ENCODE data around the gene MAP4K3. TPM values are rescaled to one million over a fixed set of nuclear protein-coding genes. Genes with fewer than 3 reads are reported as not detected.

The MAP4K3 gene
- total and polyA plus RNA-seq, 2 of the 8 experiments (the other 6 are each of a cell fraction or from before 2014, with no cell fraction given) = 11.4 to 63.0 TPM

DNA sequence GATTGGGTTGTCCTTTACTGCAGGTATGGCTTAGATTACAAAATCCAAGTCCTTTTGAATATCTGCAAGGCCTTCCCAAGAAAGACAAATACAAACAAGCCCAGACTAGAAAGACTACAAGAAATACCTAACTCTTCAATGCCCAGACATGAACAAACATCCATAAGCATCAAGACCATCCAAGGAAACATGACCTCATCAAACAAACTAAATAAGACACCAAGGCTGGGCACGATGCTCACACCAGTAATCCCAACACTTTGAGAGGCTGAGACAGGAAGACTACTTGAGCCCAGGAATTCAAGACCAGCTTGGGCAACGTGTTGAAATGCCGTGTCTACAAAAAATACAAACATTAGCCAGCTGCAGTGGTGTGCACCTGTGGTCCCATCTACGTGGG, 31.7 kb downstream of the MAP4K3 start:
- Histone ChIP-seq H3K9ac (replicated peaks in 1 of 4; ENCODE audit: extremely low read depth in 1 of 4, low read depth in 3 of 4, low read length in 3 of 4) (no peak overlapping the region), H3K79me1 (ENCODE audit: low read depth, low read length) (peaks cover 4% of the 10 kb centered on the region), H4K91ac (replicated peaks; ENCODE audit: insufficient read length, low read length) (no peak overlapping the region), H3K36me3 (ENCODE audit: control insufficient read depth in 2 of 4, insufficient read depth in 4 of 4, low read length in 3 of 4) (no peaks in the 10 kb centered on the region), H4K5ac (ENCODE audit: insufficient read length, low read depth, low read length) (no peak overlapping the region), H3K18ac (ENCODE audit: extremely low read depth, low read length) (no peak overlapping the region), H2AK5ac (ENCODE audit: low read depth, low read length) (no peak overlapping the region), H3K4me3 (ENCODE audit: extremely low read depth in 1 of 4, insufficient read depth in 2 of 4, low read depth in 3 of 4, low read length in 4 of 4) (no peak overlapping the region), H3K23me2 (ENCODE audit: low read depth, low read length) (no peaks in the 10 kb centered on the region), H3K79me2 (ENCODE audit: control insufficient read depth in 1 of 2, insufficient read depth in 2 of 2, low read length in 2 of 2) (peaks cover 9 to 99% of the 10 kb centered on the region in 2 experiments), H2AFZ (ENCODE audit: low read length) (no peak overlapping the region), H4K8ac (ENCODE audit: extremely low read depth, insufficient read depth, low read length) (no peak overlapping the region), H3K4ac (replicated peaks; ENCODE audit: insufficient read length, low read depth, low read length) (no peak overlapping the region), H3K9me3 (ENCODE audit: insufficient read depth in 2 of 2, low read depth in 1 of 2, low read length in 1 of 2) (no peaks in the 10 kb centered on the region), H2BK15ac (ENCODE audit: low read length) (0 out of 2 replicates have a peak overlapping the region, but pooled peaks have one; percentile 14), H3K27ac (ENCODE audit: low read depth, low read length) (no peak overlapping the region), H3K14ac (ENCODE audit: insufficient read length) (no peak overlapping the region), H3K4me2 (ENCODE audit: insufficient read depth in 1 of 2, low read depth in 2 of 2, low read length in 2 of 2) (no peak overlapping the region), H3K56ac (replicated peaks; ENCODE audit: insufficient read length, low read depth, low read length) (no peak overlapping the region), H2BK20ac (ENCODE audit: low read length) (no peak overlapping the region), H4K20me1 (replicated peaks in 1 of 2; ENCODE audit: control insufficient read depth in 1 of 2, insufficient read depth in 2 of 2, low read length in 2 of 2) (peaks cover 0 to 3% of the 10 kb centered on the region in 2 experiments), H2BK5ac (ENCODE audit: low read depth, low read length) (no peak overlapping the region), H2BK120ac (replicated peaks; ENCODE audit: low read depth, low read length) (peak overlapping the region; percentile 81), H2BK12ac (ENCODE audit: low read depth, low read length) (peak overlapping the region; percentile 13; the same call in 1 of the 2 replicates), H3K23ac (ENCODE audit: insufficient read length) (no peak overlapping the region), H3K27me3 (replicated peaks in 1 of 4; ENCODE audit: control insufficient read depth in 3 of 4, extremely low read depth in 1 of 4, insufficient read depth in 3 of 4, low read length in 3 of 4) (no peaks in the 10 kb centered on the region), H3K4me1 (replicated peaks in 1 of 4; ENCODE audit: control insufficient read depth in 3 of 4, insufficient read depth in 4 of 4, low read length in 3 of 4) (peaks cover 0 to 20% (median 6%) of the 10 kb centered on the region in 4 experiments)
- POLR2A ChIA-PET (ENCODE audit: partially characterized antibody) = no interaction called here
- CTCF ChIA-PET (ENCODE audit: partially characterized antibody) = interaction anchor here (0.9 kb wide), 1 partner anchor 110 kb away, joined by 4 read pairs; no protein-coding TSS in a partner anchor
- FAIRE-seq (no peak), DNase-seq (ENCODE audit: low read depth in 1 of 2, low spot score in 2 of 2) (no peak)
- 90% methylated on average over 4 of the region's 4 CpGs; no CpG with 5 or more reads in 1 of the 2 experiments for WGBS, 2 experiments (ENCODE audit: extremely low coverage in 1 of 2, insufficient coverage in 1 of 2, insufficient read length in 1 of 2, insufficient replicate concordance in 2 of 2, low coverage in 1 of 2, low lambda C conversion rate in 2 of 2, missing lambda C conversion rate in 1 of 2)
- TF ChIP-seq SP2 (IDR thresholded peaks at IDR 0.05; ENCODE audit: low read length) = no peak
- no peak for TF ChIP-seq BRCA1 (IDR thresholded peaks at IDR 0.05; ENCODE audit: low read depth, low read length)
- TF ChIP-seq SRF (IDR thresholded peaks at IDR 0.05; ENCODE audit: low read depth, low read length) = no peak
- TF ChIP-seq NANOG (IDR thresholded peaks at IDR 0.05; ENCODE audit: insufficient read depth, low read depth, low read length, poor library complexity, severe bottlenecking) = no peak
- TF ChIP-seq CHD2 (IDR thresholded peaks at IDR 0.05; ENCODE audit: low read length) = no peak
- no peak for TF ChIP-seq RBBP5 (IDR thresholded peaks at IDR 0.05; ENCODE audit: borderline replicate concordance, low read depth, low read length)
- TF ChIP-seq JUN (IDR thresholded peaks at IDR 0.05; ENCODE audit: low read depth, low read length) = no peak
- no peak for TF ChIP-seq BACH1 (IDR thresholded peaks at IDR 0.05; ENCODE audit: low read length)
- TF ChIP-seq YY1 (IDR thresholded peaks at IDR 0.05; ENCODE audit: low read depth, low read length) = no peak
- TF ChIP-seq KDM1A (IDR thresholded peaks at IDR 0.05; ENCODE audit: borderline replicate concordance, low read length) = no peak
- TF ChIP-seq POLR2AphosphoS5 (IDR thresholded peaks at IDR 0.05; ENCODE audit: low read depth, low read length) = no peak
